ENCODE results near the gene FGF9. TPM values are rescaled to one million over a fixed set of nuclear protein-coding genes. Genes with fewer than 3 reads are reported as not detected.

Gene FGF9
- total RNA-seq, 1 donor from 2014 or later = 0.25 TPM

- Histone ChIP-seq H3K27ac (no peak overlapping the region), H3K4me1 (no peaks in the 10 kb centered on the region), H3K9me3 (no peaks in the 10 kb centered on the region), H3K36me3 (no peaks in the 10 kb centered on the region), H3K27me3 (no peaks in the 10 kb centered on the region), H3K4me3 (no peak overlapping the region)
- DNase-seq (ENCODE audit: extremely low spot score in 2 of 2) = no peak
- intact Hi-C loops (cut with DNase I) = no loop called here
- TF ChIP-seq CTCF (IDR thresholded peaks at IDR 0.05) = no peak
- no peak for TF ChIP-seq POLR2A (IDR thresholded peaks at IDR 0.05)
- TF ChIP-seq POLR2AphosphoS5 (IDR thresholded peaks at IDR 0.05; ENCODE audit: insufficient read depth in 1 of 2, low read depth in 1 of 2) = no peak
Observed at GRCh38 chr13:21707586-21707985, 36.7 kb downstream of the FGF9 start.

- Histone ChIP-seq H3K4me3 (no peak overlapping the region), H3K27me3 (no peaks in the 10 kb centered on the region), H3K4me1 (no peaks in the 10 kb centered on the region), H3K36me3 (no peaks in the 10 kb centered on the region), H3K27ac (no peak overlapping the region), H3K9me3 (no peaks in the 10 kb centered on the region)
- intact Hi-C loops (cut with DNase I) = no loop called here
- no peak for DNase-seq (ENCODE audit: extremely low spot score in 2 of 2)
- TF ChIP-seq POLR2A (IDR thresholded peaks at IDR 0.05) (no peak), POLR2AphosphoS5 (IDR thresholded peaks at IDR 0.05; ENCODE audit: insufficient read depth in 1 of 2, low read depth in 1 of 2) (no peak), CTCF (IDR thresholded peaks at IDR 0.05) (no peak)
Observed at GRCh38 chr13:21709697-21710096, 38.8 kb downstream of the FGF9 start.

GRCh38 chr13:21710163-21710562 is 39.3 kb downstream of the FGF9 start:
- no peaks in the 10 kb centered on the region for H3K4me1 ChIP-seq
- TF ChIP-seq CTCF (IDR thresholded peaks at IDR 0.05) (no peak), POLR2AphosphoS5 (IDR thresholded peaks at IDR 0.05; ENCODE audit: insufficient read depth in 1 of 2, low read depth in 1 of 2) (no peak), POLR2A (IDR thresholded peaks at IDR 0.05) (no peak)
- H3K27ac ChIP-seq = no peak overlapping the region
- H3K36me3 ChIP-seq = no peaks in the 10 kb centered on the region
- no peak for DNase-seq (ENCODE audit: extremely low spot score in 2 of 2)
- intact Hi-C loops (cut with DNase I) = no loop called here
- H3K4me3 ChIP-seq = no peak overlapping the region
- H3K27me3 ChIP-seq = no peaks in the 10 kb centered on the region
- no peaks in the 10 kb centered on the region for H3K9me3 ChIP-seq

GRCh38 chr13:21717817-21718216 is 46.9 kb downstream of the FGF9 start:
- Histone ChIP-seq H3K27ac (no peak overlapping the region), H3K4me3 (no peak overlapping the region), H3K9me3 (no peaks in the 10 kb centered on the region), H3K27me3 (no peaks in the 10 kb centered on the region), H3K4me1 (no peaks in the 10 kb centered on the region), H3K36me3 (no peaks in the 10 kb centered on the region)
- intact Hi-C loops (cut with DNase I) = no loop called here
- no peak for DNase-seq (ENCODE audit: extremely low spot score in 2 of 2)
- TF ChIP-seq POLR2AphosphoS5 (IDR thresholded peaks at IDR 0.05; ENCODE audit: insufficient read depth in 1 of 2, low read depth in 1 of 2) = no peak
- TF ChIP-seq POLR2A (IDR thresholded peaks at IDR 0.05) = no peak
- no peak for TF ChIP-seq CTCF (IDR thresholded peaks at IDR 0.05)

- Histone ChIP-seq H3K4me3 (no peak overlapping the region), H3K4me1 (no peaks in the 10 kb centered on the region), H3K27me3 (no peaks in the 10 kb centered on the region), H3K27ac (no peak overlapping the region), H3K36me3 (no peaks in the 10 kb centered on the region), H3K9me3 (no peaks in the 10 kb centered on the region)
- intact Hi-C loops (cut with DNase I) = no loop called here
- DNase-seq (ENCODE audit: extremely low spot score in 2 of 2) = no peak
- TF ChIP-seq POLR2AphosphoS5 (IDR thresholded peaks at IDR 0.05; ENCODE audit: insufficient read depth in 1 of 2, low read depth in 1 of 2) = no peak
- TF ChIP-seq CTCF (IDR thresholded peaks at IDR 0.05) = no peak
- TF ChIP-seq POLR2A (IDR thresholded peaks at IDR 0.05) = no peak
Observed at GRCh38 chr13:21719463-21719862, 48.6 kb downstream of the FGF9 start.

All from vagina (tissue), 2 donors.